Activated T-helper 1 cell treated with anti-CD3 and anti-CD28 coated beads, Interleukin-12 subunit alpha, Interleukin-12 subunit beta, Interleukin-2, Interleukin-4 antibody, amounts not matched to agents 30 ng/mL and 10 ng/mL and 1 ng/mL, durations not matched to agents 14 hours and 24 hours and 36 hours (primary cell): ENCODE measurements around the gene TMEM121B. TPM values are rescaled to one million over a fixed set of nuclear protein-coding genes. Genes with fewer than 3 reads are reported as not detected.

Source experiments
- DNase-seq: peaks from one replicate; pipeline ENCODE4 v3.0.0; 2021; ENCODE audit warnings: low spot score
- H3K27ac Mint-ChIP-seq: one replicate; pipeline ENCODE4 v1.8.0; 2021; ENCODE audit warnings: mild to moderate bottlenecking, mixed read lengths
- H3K27me3 Mint-ChIP-seq: one replicate; pipeline ENCODE4 v1.8.0; 2022; ENCODE audit warnings: mild to moderate bottlenecking, moderate library complexity, mixed read lengths; ENCODE audit not compliant: insufficient read depth
- H3K36me3 Mint-ChIP-seq: one replicate; pipeline ENCODE4 v1.8.0; 2021; ENCODE audit warnings: low read depth, mixed read lengths
- H3K4me1 Mint-ChIP-seq: one replicate; pipeline ENCODE4 v1.8.0; 2021; ENCODE audit warnings: low read depth, mixed read lengths
- H3K4me3 Mint-ChIP-seq: one replicate; pipeline ENCODE4 v1.8.0; 2021; ENCODE audit warnings: mild to moderate bottlenecking, moderate library complexity, mixed read lengths
- H3K9me3 Mint-ChIP-seq: one replicate; pipeline ENCODE4 v1.8.0; 2021; ENCODE audit warnings: mixed read lengths
- intact Hi-C: fragments of 100-400 bp; cut with micrococcal nuclease; formaldehyde crosslinking; loops from one replicate; pipeline ENCODE4 v1.15.1; 2024
- total RNA-seq: library from RNA; stranded (reverse); gene quantifications from 2 replicates; pipeline ENCODE4 v1.2.3, GENCODE V29; 2022

The TMEM121B gene
- total RNA-seq, 1 donor from 2014 or later: 0.23 TPM

GRCh38 chr22:17114898-17115235, 6.3 kb downstream of the TMEM121B start:
- Mint-ChIP-seq H3K4me3 (no peak overlapping the region), H3K9me3 (no peaks in the 10 kb centered on the region), H3K27ac (no peak overlapping the region), H3K36me3 (peaks cover 30% of the 10 kb centered on the region), H3K4me1 (peaks cover 60% of the 10 kb centered on the region), H3K27me3 (peaks cover 9% of the 10 kb centered on the region)
- intact Hi-C loops: loop anchor here (10.0 kb wide), 1 partner anchor 260 kb away; no protein-coding TSS in a partner anchor
- DNase-seq: no peak

DNA sequence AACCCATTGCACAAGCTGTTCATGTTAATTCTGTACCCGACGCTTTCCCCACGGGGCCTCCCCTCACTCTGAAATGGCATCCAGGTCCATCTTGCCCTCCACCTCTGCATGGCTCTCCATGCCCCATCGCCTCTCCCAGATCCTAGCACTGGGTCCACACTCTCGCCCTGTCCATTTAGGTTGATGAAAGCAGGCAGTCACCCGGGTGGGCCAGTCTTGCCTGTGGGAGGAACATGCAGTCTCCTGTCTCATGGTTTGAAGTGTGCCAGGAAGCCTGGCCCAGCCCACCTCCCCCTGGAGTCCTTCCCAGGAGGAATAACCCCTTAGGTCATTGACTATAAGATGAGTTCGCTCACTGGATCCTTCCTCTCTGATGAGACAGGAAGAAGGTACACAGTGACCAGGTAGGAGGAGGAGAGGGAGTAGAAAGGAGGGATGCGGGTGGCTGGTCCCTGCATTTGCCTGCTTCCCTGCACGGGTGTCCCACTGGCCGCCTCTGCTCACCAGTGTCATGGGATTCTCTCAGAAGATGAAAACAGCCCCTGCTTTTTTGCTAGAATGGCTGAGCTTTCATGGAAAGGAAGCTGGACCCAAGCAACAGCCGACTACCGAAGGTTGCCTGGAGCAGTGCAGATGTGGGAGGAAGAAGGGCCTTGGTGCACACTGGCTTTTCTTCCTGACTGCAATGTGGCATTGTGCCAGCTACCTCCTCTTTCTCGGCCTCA, 6.8 kb downstream of the TMEM121B start:
- Mint-ChIP-seq H3K36me3 (peaks cover 34% of the 10 kb centered on the region), H3K27ac (no peak overlapping the region), H3K4me1 (peaks cover 60% of the 10 kb centered on the region), H3K9me3 (no peaks in the 10 kb centered on the region), H3K27me3 (peaks cover 9% of the 10 kb centered on the region), H3K4me3 (no peak overlapping the region)
- DNase-seq: no peak
- intact Hi-C loops: loop anchor here (10.0 kb wide), 1 partner anchor 260 kb away; no protein-coding TSS in a partner anchor

DNA sequence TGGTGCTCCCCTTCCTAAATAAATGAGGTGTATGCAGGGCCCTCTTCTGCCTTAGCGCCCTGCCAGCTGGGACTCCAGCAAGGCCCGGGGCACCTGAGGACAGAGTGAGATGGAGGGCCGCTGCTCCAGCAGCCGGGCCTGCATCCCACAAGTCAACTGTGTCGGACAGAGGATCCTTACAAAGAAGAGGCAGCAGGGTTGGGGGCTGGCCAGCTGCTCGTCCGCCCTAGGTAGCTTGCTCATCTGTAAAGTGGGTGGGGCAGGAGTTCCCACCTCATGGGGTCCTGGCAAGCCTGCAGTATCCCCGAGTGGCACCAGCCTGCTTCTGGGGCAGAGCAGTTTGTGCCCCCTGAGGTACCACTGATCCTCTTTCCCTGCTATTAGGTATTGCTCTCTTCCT, 7.6 kb downstream of the TMEM121B start:
- Mint-ChIP-seq H3K4me1 (peaks cover 53% of the 10 kb centered on the region), H3K27me3 (peaks cover 3% of the 10 kb centered on the region), H3K4me3 (no peak overlapping the region), H3K36me3 (peaks cover 32% of the 10 kb centered on the region), H3K27ac (no peak overlapping the region), H3K9me3 (no peaks in the 10 kb centered on the region)
- no peak for DNase-seq
- intact Hi-C loops: loop anchor here (10.0 kb wide), 1 partner anchor 261 kb away; no protein-coding TSS in a partner anchor

GRCh38 chr22:17112491-17113042, 8.6 kb downstream of the TMEM121B start:
- intact Hi-C loops: loop anchor here (10.0 kb wide), 1 partner anchor 262 kb away; no protein-coding TSS in a partner anchor
- H3K4me3 Mint-ChIP-seq: no peak overlapping the region

DNA sequence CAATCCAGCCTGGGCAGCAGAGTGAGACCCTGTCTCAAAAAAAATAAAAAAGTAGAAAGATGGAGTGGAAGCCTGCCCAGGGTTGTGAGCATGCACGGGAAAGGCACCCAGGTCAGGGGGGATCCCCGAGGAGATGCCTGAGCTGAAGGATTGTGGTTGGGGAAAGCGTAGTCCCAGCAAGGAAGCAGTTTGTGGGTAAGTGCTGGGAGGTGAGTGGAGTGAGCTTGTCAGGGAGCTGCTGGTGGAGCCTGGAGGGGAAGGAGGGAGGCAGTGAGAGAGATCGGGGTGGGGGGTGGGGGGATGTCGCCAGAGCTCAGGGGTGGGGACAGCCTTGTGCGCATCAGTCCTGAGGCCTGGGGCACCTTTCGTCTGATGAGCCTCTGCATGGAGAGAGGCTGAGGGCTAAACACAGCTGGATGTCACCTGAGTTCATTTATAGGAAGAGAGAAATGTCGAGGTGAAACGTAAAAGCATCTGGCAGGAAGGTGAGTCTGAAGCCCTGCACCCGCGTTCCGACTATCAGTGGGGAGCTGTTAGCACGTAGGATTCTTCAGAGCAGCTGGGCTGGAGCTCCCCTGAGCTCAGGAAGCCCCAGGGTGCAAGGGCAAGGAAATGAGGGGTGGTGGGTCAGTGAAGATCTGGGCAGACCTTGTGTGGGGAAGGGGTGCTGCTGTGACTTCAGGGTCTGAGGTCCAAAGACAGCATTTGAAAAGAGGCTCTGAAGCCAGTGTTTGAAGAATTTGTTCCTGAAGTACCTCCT, 10.2 kb downstream of the TMEM121B start:
- no peak for DNase-seq
- Mint-ChIP-seq H3K27ac (no peak overlapping the region), H3K27me3 (no peaks in the 10 kb centered on the region), H3K4me3 (no peak overlapping the region), H3K9me3 (no peaks in the 10 kb centered on the region), H3K36me3 (peaks cover 43% of the 10 kb centered on the region), H3K4me1 (peaks cover 47% of the 10 kb centered on the region)
- intact Hi-C loops: loop anchor here (10.0 kb wide), 1 partner anchor 264 kb away; no protein-coding TSS in a partner anchor

More at GRCh38 chr22:17112491-17113042, 8.6 kb downstream of the TMEM121B start:
- Mint-ChIP-seq H3K9me3 (no peaks in the 10 kb centered on the region), H3K36me3 (peaks cover 34% of the 10 kb centered on the region), H3K4me1 (peaks cover 47% of the 10 kb centered on the region), H3K27me3 (no peaks in the 10 kb centered on the region), H3K27ac (peak overlapping the region; percentile 8)
- DNase-seq: no peak

DNA sequence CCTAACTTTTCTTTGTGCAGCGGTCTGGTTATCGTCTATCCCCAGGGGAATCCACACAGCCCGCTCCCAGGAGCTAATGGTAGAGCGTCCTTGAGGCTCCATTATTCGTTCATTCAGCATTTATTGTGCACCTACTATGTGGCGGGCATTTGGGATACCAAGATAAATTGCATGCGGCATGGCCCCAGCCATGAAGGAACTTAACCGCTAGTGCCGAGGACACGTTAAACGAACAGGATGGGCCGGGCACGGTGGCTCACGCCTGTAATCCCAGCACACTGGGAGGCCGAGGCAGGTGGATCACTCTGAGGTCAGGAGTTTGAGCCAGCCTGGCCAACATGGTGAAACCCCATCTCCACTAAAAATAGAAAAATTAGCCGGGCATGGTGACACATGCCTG, 11.2 kb downstream of the TMEM121B start:
- Mint-ChIP-seq H3K36me3 (peaks cover 51% of the 10 kb centered on the region), H3K27ac (no peak overlapping the region), H3K4me1 (peaks cover 47% of the 10 kb centered on the region), H3K9me3 (no peaks in the 10 kb centered on the region), H3K4me3 (no peak overlapping the region), H3K27me3 (no peaks in the 10 kb centered on the region)
- intact Hi-C loops: loop anchor here (10.0 kb wide), 1 partner anchor 265 kb away; no protein-coding TSS in a partner anchor
- DNase-seq: no peak

GRCh38 chr22:17109113-17109865, 11.9 kb downstream of the TMEM121B start:
- Mint-ChIP-seq H3K4me1 (peaks cover 48% of the 10 kb centered on the region), H3K36me3 (peaks cover 52% of the 10 kb centered on the region), H3K27ac (no peak overlapping the region), H3K4me3 (no peak overlapping the region), H3K27me3 (no peaks in the 10 kb centered on the region), H3K9me3 (no peaks in the 10 kb centered on the region)
- intact Hi-C loops: no loop called here
- no peak for DNase-seq

DNA sequence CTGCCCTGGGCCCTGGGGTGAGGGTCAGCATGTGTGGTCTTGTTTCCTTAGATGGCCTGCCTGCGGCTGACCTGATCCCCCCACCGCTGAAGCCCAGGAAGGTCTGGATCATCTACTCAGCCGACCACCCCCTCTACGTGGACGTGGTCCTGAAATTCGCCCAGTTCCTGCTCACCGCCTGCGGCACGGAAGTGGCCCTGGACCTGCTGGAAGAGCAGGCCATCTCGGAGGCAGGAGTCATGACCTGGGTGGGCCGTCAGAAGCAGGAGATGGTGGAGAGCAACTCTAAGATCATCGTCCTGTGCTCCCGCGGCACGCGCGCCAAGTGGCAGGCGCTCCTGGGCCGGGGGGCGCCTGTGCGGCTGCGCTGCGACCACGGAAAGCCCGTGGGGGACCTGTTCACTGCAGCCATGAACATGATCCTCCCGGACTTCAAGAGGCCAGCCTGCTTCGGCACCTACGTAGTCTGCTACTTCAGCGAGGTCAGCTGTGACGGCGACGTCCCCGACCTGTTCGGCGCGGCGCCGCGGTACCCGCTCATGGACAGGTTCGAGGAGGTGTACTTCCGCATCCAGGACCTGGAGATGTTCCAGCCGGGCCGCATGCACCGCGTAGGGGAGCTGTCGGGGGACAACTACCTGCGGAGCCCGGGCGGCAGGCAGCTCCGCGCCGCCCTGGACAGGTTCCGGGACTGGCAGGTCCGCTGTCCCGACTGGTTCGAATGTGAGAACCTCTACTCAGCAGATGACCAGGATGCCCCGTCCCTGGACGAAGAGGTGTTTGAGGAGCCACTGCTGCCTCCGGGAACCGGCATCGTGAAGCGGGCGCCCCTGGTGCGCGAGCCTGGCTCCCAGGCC, 12.7 kb downstream of the TMEM121B start:
- Mint-ChIP-seq H3K27me3 (no peaks in the 10 kb centered on the region), H3K4me3 (no peak overlapping the region), H3K27ac (no peak overlapping the region), H3K9me3 (no peaks in the 10 kb centered on the region), H3K4me1 (peaks cover 45% of the 10 kb centered on the region), H3K36me3 (peaks cover 50% of the 10 kb centered on the region)
- intact Hi-C loops: no loop called here
- DNase-seq: no peak

- H3K9me3 Mint-ChIP-seq: no peaks in the 10 kb centered on the region
- H3K4me1 Mint-ChIP-seq: peaks cover 52% of the 10 kb centered on the region
- no peak overlapping the region for H3K4me3 Mint-ChIP-seq
- intact Hi-C loops: loop anchor here (1.0 kb wide), 1 partner anchor 9 kb away; no protein-coding TSS in a partner anchor
- no peak for DNase-seq
- H3K27ac Mint-ChIP-seq: no peak overlapping the region
- peaks cover 55% of the 10 kb centered on the region for H3K36me3 Mint-ChIP-seq
- H3K27me3 Mint-ChIP-seq: no peaks in the 10 kb centered on the region
These were observed 13.7 kb downstream of the TMEM121B start for GRCh38 chr22:17107547-17107810.

GRCh38 chr22:17106785-17107546, 14.2 kb downstream of the TMEM121B start:
- H3K4me1 Mint-ChIP-seq: peaks cover 57% of the 10 kb centered on the region
- peak; percentile 37 for DNase-seq

DNA sequence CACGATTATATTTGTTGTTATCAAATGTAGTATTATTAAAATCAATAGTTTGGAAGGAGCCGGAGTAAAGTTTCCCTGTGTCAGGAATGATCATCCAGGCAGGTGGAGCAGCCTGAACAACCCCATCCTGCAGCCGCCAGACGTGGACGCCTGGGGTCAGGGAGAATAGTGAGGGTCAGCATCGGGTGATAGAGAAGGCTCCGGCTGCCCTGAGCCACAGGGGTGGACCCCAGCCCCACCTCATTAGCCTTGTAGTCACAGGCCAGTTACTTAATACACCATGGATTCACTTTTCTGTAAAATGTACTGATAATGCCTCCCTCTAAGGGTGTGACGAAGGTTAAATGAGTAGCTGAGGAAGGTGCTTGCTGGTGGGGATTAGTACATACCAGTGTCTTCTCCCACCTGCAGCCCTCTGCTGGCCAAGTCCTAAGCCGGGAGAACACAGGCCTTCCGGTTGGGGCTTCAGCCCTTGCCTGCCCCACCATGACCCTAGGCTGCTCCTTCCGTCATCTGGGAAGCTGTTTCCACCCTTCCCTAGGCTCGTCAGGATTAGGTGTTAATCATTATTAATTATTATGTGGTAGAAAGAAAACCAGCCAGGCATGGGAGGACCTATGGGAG, 14.9 kb downstream of the TMEM121B start:
- peaks cover 59% of the 10 kb centered on the region for H3K36me3 Mint-ChIP-seq
- intact Hi-C loops: loop anchor here (1.0 kb wide), 2 partner anchors 11 to 19 kb away; no protein-coding TSS in a partner anchor
- H3K27me3 Mint-ChIP-seq: no peaks in the 10 kb centered on the region
- peak overlapping the region; percentile 78 for H3K27ac Mint-ChIP-seq
- H3K4me1 Mint-ChIP-seq: peaks cover 60% of the 10 kb centered on the region
- H3K4me3 Mint-ChIP-seq: peak overlapping the region; percentile 65
- no peaks in the 10 kb centered on the region for H3K9me3 Mint-ChIP-seq
- no peak for DNase-seq

More at GRCh38 chr22:17106785-17107546, 14.2 kb downstream of the TMEM121B start:
- peak overlapping the region; percentile 78 for H3K27ac Mint-ChIP-seq
- H3K27me3 Mint-ChIP-seq: no peaks in the 10 kb centered on the region
- peaks cover 55% of the 10 kb centered on the region for H3K36me3 Mint-ChIP-seq
- intact Hi-C loops: loop anchor here (1.0 kb wide), 3 partner anchors 9 to 20 kb away; no protein-coding TSS in a partner anchor
- peak overlapping the region; percentile 65 for H3K4me3 Mint-ChIP-seq
- no peaks in the 10 kb centered on the region for H3K9me3 Mint-ChIP-seq
